ENCODE measurements around the gene PTH2. TPM values are rescaled to one million over a fixed set of nuclear protein-coding genes. Genes with fewer than 3 reads are reported as not detected.

PTH2 gene
- total RNA-seq, 4 donors from 2014 or later = not detected

DNA sequence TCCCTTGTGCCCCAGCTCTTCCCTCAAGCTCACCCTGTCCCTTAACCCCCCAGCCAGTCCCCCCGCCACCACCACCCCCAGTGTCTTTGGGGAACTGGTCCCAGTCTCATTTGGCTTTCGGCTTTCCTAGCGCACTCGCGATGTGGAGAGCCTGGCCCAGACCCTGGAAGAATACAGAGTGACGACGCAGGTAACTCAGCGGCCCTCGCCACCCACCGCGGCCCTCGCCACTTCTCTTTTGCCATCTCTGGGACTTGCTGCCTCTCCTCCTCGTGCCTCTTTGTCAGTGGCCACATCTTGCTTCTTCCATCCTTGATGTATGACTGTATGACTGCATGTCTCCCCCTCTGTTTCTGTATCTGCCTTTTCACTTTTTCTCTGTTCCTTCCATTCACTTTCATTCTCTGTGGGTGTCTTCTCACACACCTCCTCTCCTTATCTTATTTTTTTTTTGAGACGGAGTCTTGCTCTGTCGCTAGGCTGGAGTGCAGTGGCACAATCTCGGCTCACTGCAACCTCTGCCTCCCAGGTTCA, 15.7 kb downstream of the PTH2 start:
- no peak for DNase-seq (ENCODE audit: extremely low spot score)
- WGBS = 90% methylated on average over 16 of the region's 16 CpGs
- H3K27me3 ChIP-seq = peaks cover 0 to 28% (median 0%) of the 10 kb centered on the region in 4 donors
- intact Hi-C loops (cut with DNase I) = no loop called here
- no peaks in the 10 kb centered on the region for H3K9me3 ChIP-seq
- H3K36me3 ChIP-seq = no peaks in the 10 kb centered on the region
- H3K27ac ChIP-seq (replicated peaks in 1 of 4) = no peak overlapping the region
- no peak for TF ChIP-seq POLR2A (IDR thresholded peaks at IDR 0.05; ENCODE audit: low read depth)
- H3K4me3 ChIP-seq = no peak overlapping the region
- no peaks in the 10 kb centered on the region for H3K4me1 ChIP-seq

DNA sequence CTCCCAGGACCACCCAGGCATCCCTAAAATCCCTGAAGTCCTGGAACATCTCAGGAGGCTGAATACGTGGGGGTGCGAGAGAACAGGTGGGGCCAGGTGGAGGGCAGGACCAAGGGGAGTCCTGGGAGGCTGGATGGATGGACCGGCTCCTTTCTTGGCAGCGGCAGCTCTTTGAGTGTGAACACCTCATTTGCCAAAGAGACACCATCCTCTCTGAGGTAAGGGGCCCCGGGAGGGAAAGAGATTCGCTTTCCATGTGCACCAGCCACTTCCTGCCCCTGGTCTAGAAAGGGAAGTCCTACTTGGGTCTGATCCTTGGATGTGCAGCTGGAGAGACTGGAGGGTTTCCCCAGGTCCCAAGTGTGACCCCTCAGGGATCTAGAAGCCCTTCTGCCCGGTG, 16.2 kb downstream of the PTH2 start:
- no peak overlapping the region for H3K4me3 ChIP-seq
- intact Hi-C loops (cut with DNase I) = no loop called here
- no peaks in the 10 kb centered on the region for H3K9me3 ChIP-seq
- no peak for DNase-seq (ENCODE audit: extremely low spot score)
- no peak for TF ChIP-seq POLR2AphosphoS5 (IDR thresholded peaks at IDR 0.05)
- no peak for TF ChIP-seq POLR2A (IDR thresholded peaks at IDR 0.05; ENCODE audit: low read depth)
- no peak for TF ChIP-seq EP300 (IDR thresholded peaks at IDR 0.05)
- TF ChIP-seq, protein P1, sequence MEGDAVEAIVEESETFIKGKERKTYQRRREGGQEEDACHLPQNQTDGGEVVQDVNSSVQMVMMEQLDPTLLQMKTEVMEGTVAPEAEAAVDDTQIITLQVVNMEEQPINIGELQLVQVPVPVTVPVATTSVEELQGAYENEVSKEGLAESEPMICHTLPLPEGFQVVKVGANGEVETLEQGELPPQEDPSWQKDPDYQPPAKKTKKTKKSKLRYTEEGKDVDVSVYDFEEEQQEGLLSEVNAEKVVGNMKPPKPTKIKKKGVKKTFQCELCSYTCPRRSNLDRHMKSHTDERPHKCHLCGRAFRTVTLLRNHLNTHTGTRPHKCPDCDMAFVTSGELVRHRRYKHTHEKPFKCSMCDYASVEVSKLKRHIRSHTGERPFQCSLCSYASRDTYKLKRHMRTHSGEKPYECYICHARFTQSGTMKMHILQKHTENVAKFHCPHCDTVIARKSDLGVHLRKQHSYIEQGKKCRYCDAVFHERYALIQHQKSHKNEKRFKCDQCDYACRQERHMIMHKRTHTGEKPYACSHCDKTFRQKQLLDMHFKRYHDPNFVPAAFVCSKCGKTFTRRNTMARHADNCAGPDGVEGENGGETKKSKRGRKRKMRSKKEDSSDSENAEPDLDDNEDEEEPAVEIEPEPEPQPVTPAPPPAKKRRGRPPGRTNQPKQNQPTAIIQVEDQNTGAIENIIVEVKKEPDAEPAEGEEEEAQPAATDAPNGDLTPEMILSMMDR (IDR thresholded peaks at IDR 0.05) = no peak
- H3K27ac ChIP-seq (replicated peaks in 1 of 4) = no peak overlapping the region
- H3K27me3 ChIP-seq = peaks cover 0 to 28% (median 0%) of the 10 kb centered on the region in 4 donors
- H3K4me1 ChIP-seq = no peaks in the 10 kb centered on the region
- WGBS = 51% methylated on average over 7 of the region's 7 CpGs
- H3K36me3 ChIP-seq = no peaks in the 10 kb centered on the region

DNA sequence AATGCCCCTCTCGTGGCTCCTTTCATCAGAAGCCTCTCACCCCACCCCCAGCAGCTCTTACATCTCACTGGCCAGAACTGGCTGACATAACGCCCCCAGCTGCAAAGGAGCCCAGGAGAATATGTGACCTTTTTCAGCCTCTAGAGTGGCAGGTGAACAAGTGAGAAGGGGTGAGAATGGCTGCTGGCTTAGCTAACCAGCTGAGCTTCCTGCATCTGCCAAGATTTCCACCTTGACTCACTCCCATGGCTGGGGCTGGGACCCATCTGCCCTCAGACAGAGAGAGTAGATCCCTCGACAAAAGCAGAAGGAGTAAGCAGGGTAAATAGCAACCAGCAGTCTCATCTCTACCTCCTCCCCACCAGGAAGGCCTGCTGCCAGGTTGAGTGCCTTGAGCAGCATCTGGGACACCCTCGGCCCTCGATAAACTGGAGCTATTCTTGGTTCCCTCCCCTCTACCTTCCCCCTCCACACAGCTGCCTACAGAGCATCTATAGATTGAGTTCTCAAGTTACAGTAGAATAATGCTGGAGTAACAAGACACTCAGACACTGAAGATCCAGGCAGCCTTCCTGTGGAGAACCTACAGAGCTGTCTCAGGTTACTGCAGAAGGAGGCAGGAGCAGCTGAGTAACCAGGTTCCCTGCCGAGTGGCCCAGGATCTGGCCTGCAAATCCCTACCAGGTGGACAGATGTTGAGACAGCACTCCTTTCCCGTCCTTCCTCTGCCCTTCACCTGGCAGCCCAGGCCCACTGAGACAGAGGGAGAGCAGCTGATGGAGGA, 19.6 kb downstream of the PTH2 start:
- intact Hi-C loops (cut with DNase I) = no loop called here
- WGBS = 56% methylated on average over 7 of the region's 7 CpGs
- H3K4me1 ChIP-seq = no peaks in the 10 kb centered on the region

DNA sequence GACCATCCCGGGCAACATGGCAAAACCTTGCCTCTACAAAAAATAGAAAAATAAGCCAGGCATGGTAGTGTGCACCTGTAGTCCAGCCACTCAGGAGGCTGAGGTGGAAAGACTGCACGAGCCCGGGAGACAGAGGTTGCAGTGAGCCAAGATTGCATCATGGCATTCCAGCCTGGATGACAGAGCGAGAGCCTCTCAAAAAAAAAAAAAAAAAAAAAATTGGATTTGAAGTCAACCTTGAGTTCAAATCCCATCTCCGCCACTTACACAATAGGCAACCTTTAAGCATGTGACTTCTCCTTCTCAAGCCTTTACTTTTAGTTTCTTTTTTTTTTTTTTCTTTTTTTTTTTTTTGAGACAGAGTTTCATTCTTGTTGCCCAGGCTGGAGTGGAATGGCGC, 23.2 kb downstream of the PTH2 start:
- Histone ChIP-seq H3K4me3 (no peak overlapping the region), H3K9me3 (no peaks in the 10 kb centered on the region), H3K36me3 (no peaks in the 10 kb centered on the region), H3K4me1 (no peaks in the 10 kb centered on the region), H3K27me3 (peaks cover 0 to 33% (median 0%) of the 10 kb centered on the region in 4 donors), H3K27ac (replicated peaks in 1 of 4) (no peak overlapping the region)
- 88% methylated on average over 6 of the region's 6 CpGs for WGBS
- intact Hi-C loops (cut with DNase I) = no loop called here
- no peak for TF ChIP-seq EP300 (IDR thresholded peaks at IDR 0.05)
- DNase-seq (ENCODE audit: extremely low spot score) = no peak

More for the DNA sequence above, 19.6 kb downstream of the PTH2 start:
- no peaks in the 10 kb centered on the region for H3K9me3 ChIP-seq
- H3K27ac ChIP-seq (replicated peaks in 1 of 4) = no peak overlapping the region
- H3K27me3 ChIP-seq = peaks cover 0 to 22% (median 0%) of the 10 kb centered on the region in 4 donors
- H3K36me3 ChIP-seq = no peaks in the 10 kb centered on the region
- TF ChIP-seq POLR2AphosphoS5 (IDR thresholded peaks at IDR 0.05) (no peak), POLR2A (IDR thresholded peaks at IDR 0.05; ENCODE audit: low read depth) (no peak), EP300 (IDR thresholded peaks at IDR 0.05) (no peak)
- TF ChIP-seq, protein P1 (IDR thresholded peaks at IDR 0.05) = no peak
- DNase-seq (ENCODE audit: extremely low spot score) = no peak
- no peak overlapping the region for H3K4me3 ChIP-seq

DNA sequence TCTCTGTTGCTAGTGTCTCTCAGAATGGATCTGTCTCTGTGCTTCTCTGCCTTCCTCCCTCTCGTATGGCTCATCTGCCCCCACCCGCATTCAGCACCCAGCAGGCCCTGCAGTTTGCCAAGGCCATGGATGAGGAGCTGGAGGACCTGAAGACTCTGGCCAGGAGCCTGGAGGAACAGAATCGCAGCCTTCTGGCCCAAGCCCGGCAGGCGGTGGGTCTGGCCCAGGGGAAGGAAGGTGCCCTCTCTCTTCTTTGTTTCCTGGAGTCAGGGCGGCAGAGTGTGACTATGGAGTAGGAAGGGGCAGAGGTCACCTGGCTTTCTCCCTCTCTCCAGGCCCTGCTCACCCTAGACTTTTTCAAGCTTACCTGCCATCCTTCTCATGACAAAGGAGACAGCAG, 24.3 kb downstream of the PTH2 start:
- intact Hi-C loops (cut with DNase I) = loop anchor here (10.0 kb wide), 1 partner anchor 166 kb away; no protein-coding TSS in a partner anchor
- Histone ChIP-seq H3K9me3 (no peaks in the 10 kb centered on the region), H3K36me3 (no peaks in the 10 kb centered on the region), H3K27me3 (peaks cover 0 to 44% (median 0%) of the 10 kb centered on the region in 4 donors), H3K27ac (replicated peaks in 1 of 4) (no peak overlapping the region), H3K4me3 (no peak overlapping the region), H3K4me1 (no peaks in the 10 kb centered on the region)
- no peak for TF ChIP-seq POLR2A (IDR thresholded peaks at IDR 0.05; ENCODE audit: low read depth)
- TF ChIP-seq POLR2AphosphoS5 (IDR thresholded peaks at IDR 0.05) = no peak
- TF ChIP-seq EP300 (IDR thresholded peaks at IDR 0.05) = no peak
- TF ChIP-seq, protein P1 (IDR thresholded peaks at IDR 0.05) = no peak
- DNase-seq (ENCODE audit: extremely low spot score) = no peak
- WGBS = 84% methylated on average over 6 of the region's 6 CpGs

Data from esophagus muscularis mucosa (tissue), 4 donors.